MM.1S (cell line): ENCODE data around the gene PBX4.

Source experiments
- EZH2 ChIP-seq: fragments of 300-600 bp; sonication (generic); optimal IDR thresholded peaks from 2 replicates; pipeline ENCODE3; 2017; ENCODE audit warnings: low read depth, mild to moderate bottlenecking, antibody characterized with exemption, low read length, mixed read lengths
- EZH2phosphoT487 ChIP-seq: fragments of 300-600 bp; sonication (generic); IDR thresholded peaks from 2 replicates; pipeline ENCODE4 v1.6.1; 2018; ENCODE audit warnings: antibody characterized with exemption, low read length
- TF ChIP-seq, protein P1 (sequence below): fragments of 300-600 bp; sonication (generic); IDR thresholded peaks from 2 replicates; pipeline ENCODE4 v1.5.1; 2016; ENCODE audit warnings: antibody characterized with exemption, low read length, mixed read lengths

- TF ChIP-seq EZH2phosphoT487 (no peak), EZH2 (no peak)
- TF ChIP-seq, protein P1, sequence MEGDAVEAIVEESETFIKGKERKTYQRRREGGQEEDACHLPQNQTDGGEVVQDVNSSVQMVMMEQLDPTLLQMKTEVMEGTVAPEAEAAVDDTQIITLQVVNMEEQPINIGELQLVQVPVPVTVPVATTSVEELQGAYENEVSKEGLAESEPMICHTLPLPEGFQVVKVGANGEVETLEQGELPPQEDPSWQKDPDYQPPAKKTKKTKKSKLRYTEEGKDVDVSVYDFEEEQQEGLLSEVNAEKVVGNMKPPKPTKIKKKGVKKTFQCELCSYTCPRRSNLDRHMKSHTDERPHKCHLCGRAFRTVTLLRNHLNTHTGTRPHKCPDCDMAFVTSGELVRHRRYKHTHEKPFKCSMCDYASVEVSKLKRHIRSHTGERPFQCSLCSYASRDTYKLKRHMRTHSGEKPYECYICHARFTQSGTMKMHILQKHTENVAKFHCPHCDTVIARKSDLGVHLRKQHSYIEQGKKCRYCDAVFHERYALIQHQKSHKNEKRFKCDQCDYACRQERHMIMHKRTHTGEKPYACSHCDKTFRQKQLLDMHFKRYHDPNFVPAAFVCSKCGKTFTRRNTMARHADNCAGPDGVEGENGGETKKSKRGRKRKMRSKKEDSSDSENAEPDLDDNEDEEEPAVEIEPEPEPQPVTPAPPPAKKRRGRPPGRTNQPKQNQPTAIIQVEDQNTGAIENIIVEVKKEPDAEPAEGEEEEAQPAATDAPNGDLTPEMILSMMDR = no peak
Measured at GRCh38 chr19:19652482-19653295, 34.2 kb upstream of the PBX4 start.
